ENCODE results near the gene LGALS3.

LGALS3 gene

GRCh38 chr14:55157080-55157479 lies 28.0 kb downstream of the LGALS3 start:
- H3K4me3 Mint-ChIP-seq = no peak overlapping the region
- no peaks in the 10 kb centered on the region for H3K9me3 Mint-ChIP-seq
- TF ChIP-seq, protein P1, sequence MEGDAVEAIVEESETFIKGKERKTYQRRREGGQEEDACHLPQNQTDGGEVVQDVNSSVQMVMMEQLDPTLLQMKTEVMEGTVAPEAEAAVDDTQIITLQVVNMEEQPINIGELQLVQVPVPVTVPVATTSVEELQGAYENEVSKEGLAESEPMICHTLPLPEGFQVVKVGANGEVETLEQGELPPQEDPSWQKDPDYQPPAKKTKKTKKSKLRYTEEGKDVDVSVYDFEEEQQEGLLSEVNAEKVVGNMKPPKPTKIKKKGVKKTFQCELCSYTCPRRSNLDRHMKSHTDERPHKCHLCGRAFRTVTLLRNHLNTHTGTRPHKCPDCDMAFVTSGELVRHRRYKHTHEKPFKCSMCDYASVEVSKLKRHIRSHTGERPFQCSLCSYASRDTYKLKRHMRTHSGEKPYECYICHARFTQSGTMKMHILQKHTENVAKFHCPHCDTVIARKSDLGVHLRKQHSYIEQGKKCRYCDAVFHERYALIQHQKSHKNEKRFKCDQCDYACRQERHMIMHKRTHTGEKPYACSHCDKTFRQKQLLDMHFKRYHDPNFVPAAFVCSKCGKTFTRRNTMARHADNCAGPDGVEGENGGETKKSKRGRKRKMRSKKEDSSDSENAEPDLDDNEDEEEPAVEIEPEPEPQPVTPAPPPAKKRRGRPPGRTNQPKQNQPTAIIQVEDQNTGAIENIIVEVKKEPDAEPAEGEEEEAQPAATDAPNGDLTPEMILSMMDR (IDR thresholded peaks at IDR 0.05; ENCODE audit: unreplicated experiment in 3 of 3) = no peak
- H3K36me3 Mint-ChIP-seq (ENCODE audit: low read depth) = peaks cover 38% of the 10 kb centered on the region
- H3K27me3 Mint-ChIP-seq (ENCODE audit: low read depth) = no peaks in the 10 kb centered on the region
- peak overlapping the region in 1 of 3 experiments; percentile 21 for H3K27ac Mint-ChIP-seq
- H3K4me1 Mint-ChIP-seq = peaks cover 6% of the 10 kb centered on the region

DNA sequence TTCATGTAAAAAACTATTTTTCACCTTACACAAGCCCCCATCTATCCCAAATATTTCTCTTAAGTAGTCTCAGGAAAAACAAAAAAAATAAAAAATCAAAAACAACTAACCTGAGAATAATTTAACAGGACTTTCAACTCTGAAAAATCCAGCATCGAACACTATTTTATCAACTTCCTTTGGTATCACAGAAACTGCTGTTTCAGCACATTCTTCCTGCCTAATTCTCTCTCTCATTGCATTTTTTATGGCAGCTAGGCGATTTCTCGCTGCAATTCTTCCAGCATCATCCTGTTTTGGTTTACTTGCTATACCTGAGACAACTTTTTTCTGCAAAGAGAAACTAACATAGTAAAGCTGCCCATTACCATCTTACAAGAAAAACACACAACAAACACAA lies 29.4 kb downstream of the LGALS3 start:
- Mint-ChIP-seq H3K36me3 (ENCODE audit: low read depth) (peaks cover 41% of the 10 kb centered on the region), H3K27me3 (ENCODE audit: low read depth) (no peaks in the 10 kb centered on the region), H3K27ac (peak overlapping the region; percentile 59 to 77 (median 71)), H3K4me3 (no peak overlapping the region), H3K9me3 (no peaks in the 10 kb centered on the region), H3K4me1 (peaks cover 6% of the 10 kb centered on the region)
- TF ChIP-seq, protein P1 (IDR thresholded peaks at IDR 0.05; ENCODE audit: unreplicated experiment in 3 of 3) = no peak

- Mint-ChIP-seq H3K9me3 (no peaks in the 10 kb centered on the region), H3K27ac (peak overlapping the region; percentile 12 to 39 (median 26)), H3K4me3 (no peak overlapping the region), H3K4me1 (peaks cover 6% of the 10 kb centered on the region), H3K36me3 (ENCODE audit: low read depth) (peaks cover 45% of the 10 kb centered on the region), H3K27me3 (ENCODE audit: low read depth) (no peaks in the 10 kb centered on the region)
- TF ChIP-seq, protein P1 (IDR thresholded peaks at IDR 0.05; ENCODE audit: unreplicated experiment in 3 of 3) = peak; percentile 58 to 64 (median 61)
Observed at GRCh38 chr14:55160989-55161388, 31.9 kb downstream of the LGALS3 start.

- H3K36me3 Mint-ChIP-seq (ENCODE audit: low read depth) = peaks cover 39% of the 10 kb centered on the region
- H3K4me1 Mint-ChIP-seq = no peaks in the 10 kb centered on the region
- no peak overlapping the region for H3K4me3 Mint-ChIP-seq
- TF ChIP-seq, protein P1 (IDR thresholded peaks at IDR 0.05; ENCODE audit: unreplicated experiment in 3 of 3) = no peak
- H3K27me3 Mint-ChIP-seq (ENCODE audit: low read depth) = no peaks in the 10 kb centered on the region
- no peak overlapping the region for H3K27ac Mint-ChIP-seq
- H3K9me3 Mint-ChIP-seq = no peaks in the 10 kb centered on the region
Observed at GRCh38 chr14:55170526-55170925, 41.5 kb downstream of the LGALS3 start.

DNA sequence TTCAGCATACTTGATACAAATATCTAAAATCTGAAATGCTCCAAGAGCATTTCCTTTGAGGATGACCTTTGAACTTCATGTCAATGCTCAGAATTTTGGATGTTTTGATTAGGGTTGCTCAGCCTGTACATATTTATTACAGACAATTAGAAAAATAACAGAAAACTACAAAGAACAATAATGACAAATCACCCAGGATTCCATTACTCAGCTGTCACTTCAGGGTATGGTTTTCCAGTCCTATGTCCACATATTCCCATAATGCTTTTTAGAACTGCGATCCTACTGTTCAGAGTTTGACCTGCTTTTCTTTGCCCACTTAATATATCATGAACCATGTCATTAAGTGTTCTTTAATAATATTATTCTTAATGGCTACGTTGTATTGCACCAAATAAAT lies 51.0 kb downstream of the LGALS3 start:
- TF ChIP-seq, protein P1 (IDR thresholded peaks at IDR 0.05; ENCODE audit: unreplicated experiment in 3 of 3) = no peak
- no peaks in the 10 kb centered on the region for H3K4me1 Mint-ChIP-seq
- no peak overlapping the region for H3K4me3 Mint-ChIP-seq
- H3K9me3 Mint-ChIP-seq = no peaks in the 10 kb centered on the region
- no peak overlapping the region for H3K27ac Mint-ChIP-seq
- peaks cover 49% of the 10 kb centered on the region for H3K36me3 Mint-ChIP-seq (ENCODE audit: low read depth)
- no peaks in the 10 kb centered on the region for H3K27me3 Mint-ChIP-seq (ENCODE audit: low read depth)

- TF ChIP-seq, protein P1 (IDR thresholded peaks at IDR 0.05; ENCODE audit: unreplicated experiment in 3 of 3) = no peak
- H3K9me3 Mint-ChIP-seq = no peaks in the 10 kb centered on the region
- no peaks in the 10 kb centered on the region for H3K4me1 Mint-ChIP-seq
- H3K4me3 Mint-ChIP-seq = no peak overlapping the region
- no peaks in the 10 kb centered on the region for H3K27me3 Mint-ChIP-seq (ENCODE audit: low read depth)
- H3K36me3 Mint-ChIP-seq (ENCODE audit: low read depth) = peaks cover 48% of the 10 kb centered on the region
- no peak overlapping the region for H3K27ac Mint-ChIP-seq
Observed at GRCh38 chr14:55180434-55180833, 51.4 kb downstream of the LGALS3 start.
